ENCODE data around the gene METTL6. TPM values are rescaled to one million over a fixed set of nuclear protein-coding genes. Genes with fewer than 3 reads are reported as not detected.

The METTL6 gene
- total RNA-seq, 2 donors from 2014 or later = 12.5 to 14.8 TPM

DNA sequence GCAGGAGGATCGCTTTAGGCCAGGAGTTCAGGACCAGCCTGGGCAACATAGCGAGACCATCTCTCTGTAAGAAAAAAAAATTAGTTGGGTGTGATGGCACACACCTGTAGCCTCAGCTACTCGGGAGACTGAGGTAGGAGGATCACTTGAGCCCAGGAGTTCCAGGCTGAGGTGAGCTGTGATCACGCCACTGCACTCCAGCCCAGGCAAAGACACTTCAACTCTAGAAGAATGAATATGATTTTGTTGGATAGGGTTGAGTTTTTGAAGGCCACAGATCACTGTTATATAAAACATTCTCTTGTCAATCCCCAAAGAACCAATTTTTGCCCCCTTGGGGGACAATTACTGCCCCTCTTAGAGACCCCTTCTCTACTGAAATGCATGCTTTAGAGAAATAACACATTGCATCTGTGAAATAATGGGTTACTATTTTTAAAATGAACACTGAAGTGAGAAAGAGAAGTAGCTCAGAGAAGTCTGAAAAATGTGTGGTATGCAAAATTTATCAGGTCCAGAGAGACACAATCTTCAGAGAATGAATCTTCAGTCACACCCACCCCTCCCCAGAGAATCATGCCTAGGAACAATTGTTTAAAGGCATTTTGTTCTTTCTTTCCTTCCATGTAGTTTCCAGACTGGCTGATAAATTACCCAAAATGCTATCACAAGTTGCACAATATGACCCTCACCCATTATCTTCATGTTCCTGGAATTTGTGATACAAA is 42.7 kb downstream of the METTL6 start:
- H3K4me1 ChIP-seq (replicated peaks) = no peaks in the 10 kb centered on the region
- DNase-seq (ENCODE audit: low spot score) = no peak
- 79% methylated on average over 4 of the region's 4 CpGs for WGBS
- no peaks in the 10 kb centered on the region for H3K9me3 ChIP-seq
- TF ChIP-seq POLR2A (IDR thresholded peaks at IDR 0.05) (no peak), POLR2AphosphoS5 (IDR thresholded peaks at IDR 0.05) (no peak)
- TF ChIP-seq, protein P1, sequence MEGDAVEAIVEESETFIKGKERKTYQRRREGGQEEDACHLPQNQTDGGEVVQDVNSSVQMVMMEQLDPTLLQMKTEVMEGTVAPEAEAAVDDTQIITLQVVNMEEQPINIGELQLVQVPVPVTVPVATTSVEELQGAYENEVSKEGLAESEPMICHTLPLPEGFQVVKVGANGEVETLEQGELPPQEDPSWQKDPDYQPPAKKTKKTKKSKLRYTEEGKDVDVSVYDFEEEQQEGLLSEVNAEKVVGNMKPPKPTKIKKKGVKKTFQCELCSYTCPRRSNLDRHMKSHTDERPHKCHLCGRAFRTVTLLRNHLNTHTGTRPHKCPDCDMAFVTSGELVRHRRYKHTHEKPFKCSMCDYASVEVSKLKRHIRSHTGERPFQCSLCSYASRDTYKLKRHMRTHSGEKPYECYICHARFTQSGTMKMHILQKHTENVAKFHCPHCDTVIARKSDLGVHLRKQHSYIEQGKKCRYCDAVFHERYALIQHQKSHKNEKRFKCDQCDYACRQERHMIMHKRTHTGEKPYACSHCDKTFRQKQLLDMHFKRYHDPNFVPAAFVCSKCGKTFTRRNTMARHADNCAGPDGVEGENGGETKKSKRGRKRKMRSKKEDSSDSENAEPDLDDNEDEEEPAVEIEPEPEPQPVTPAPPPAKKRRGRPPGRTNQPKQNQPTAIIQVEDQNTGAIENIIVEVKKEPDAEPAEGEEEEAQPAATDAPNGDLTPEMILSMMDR (IDR thresholded peaks at IDR 0.05) = no peak
- H3K27me3 ChIP-seq (replicated peaks; ENCODE audit: insufficient read depth) = no peaks in the 10 kb centered on the region
- H3K4me3 ChIP-seq = no peak overlapping the region
- H3K27ac ChIP-seq = no peak overlapping the region
- intact Hi-C loops (cut with DNase I) = no loop called here
- no peaks in the 10 kb centered on the region for H3K36me3 ChIP-seq

DNA sequence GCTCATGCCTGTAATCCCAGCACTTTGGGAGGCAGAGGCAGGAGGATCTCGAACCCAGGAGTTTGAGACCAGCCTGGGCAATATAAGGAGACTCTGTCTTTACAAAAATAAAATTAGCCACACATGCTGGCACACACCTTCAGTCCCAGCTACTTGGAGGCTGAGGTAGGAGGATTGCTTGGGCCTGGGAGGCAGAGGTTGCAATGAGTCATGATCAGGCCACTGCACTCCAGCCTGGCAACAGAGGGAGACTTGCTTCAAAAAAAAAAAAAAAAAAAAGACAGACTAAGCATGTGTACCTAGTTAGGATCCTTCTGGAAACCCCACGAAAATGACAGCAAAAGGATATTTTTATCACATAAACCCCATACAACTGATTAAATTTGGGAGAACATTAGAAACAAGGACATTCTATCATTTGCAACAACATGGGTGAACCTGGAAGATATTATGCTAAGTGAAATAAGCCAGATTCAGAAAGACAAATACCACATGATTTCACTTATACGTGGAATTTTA is 44.9 kb downstream of the METTL6 start:
- H3K36me3 ChIP-seq = no peaks in the 10 kb centered on the region
- no peak overlapping the region for H3K4me3 ChIP-seq
- H3K27ac ChIP-seq = no peak overlapping the region
- H3K27me3 ChIP-seq (replicated peaks; ENCODE audit: insufficient read depth) = no peaks in the 10 kb centered on the region
- no peaks in the 10 kb centered on the region for H3K9me3 ChIP-seq
- TF ChIP-seq, protein P1 (IDR thresholded peaks at IDR 0.05) = no peak
- no peak for TF ChIP-seq POLR2A (IDR thresholded peaks at IDR 0.05)
- TF ChIP-seq POLR2AphosphoS5 (IDR thresholded peaks at IDR 0.05) = no peak
- intact Hi-C loops (cut with DNase I) = no loop called here
- H3K4me1 ChIP-seq (replicated peaks) = no peaks in the 10 kb centered on the region
- no peak for DNase-seq (ENCODE audit: low spot score)
- WGBS = 87% methylated on average over 3 of the region's 3 CpGs

DNA sequence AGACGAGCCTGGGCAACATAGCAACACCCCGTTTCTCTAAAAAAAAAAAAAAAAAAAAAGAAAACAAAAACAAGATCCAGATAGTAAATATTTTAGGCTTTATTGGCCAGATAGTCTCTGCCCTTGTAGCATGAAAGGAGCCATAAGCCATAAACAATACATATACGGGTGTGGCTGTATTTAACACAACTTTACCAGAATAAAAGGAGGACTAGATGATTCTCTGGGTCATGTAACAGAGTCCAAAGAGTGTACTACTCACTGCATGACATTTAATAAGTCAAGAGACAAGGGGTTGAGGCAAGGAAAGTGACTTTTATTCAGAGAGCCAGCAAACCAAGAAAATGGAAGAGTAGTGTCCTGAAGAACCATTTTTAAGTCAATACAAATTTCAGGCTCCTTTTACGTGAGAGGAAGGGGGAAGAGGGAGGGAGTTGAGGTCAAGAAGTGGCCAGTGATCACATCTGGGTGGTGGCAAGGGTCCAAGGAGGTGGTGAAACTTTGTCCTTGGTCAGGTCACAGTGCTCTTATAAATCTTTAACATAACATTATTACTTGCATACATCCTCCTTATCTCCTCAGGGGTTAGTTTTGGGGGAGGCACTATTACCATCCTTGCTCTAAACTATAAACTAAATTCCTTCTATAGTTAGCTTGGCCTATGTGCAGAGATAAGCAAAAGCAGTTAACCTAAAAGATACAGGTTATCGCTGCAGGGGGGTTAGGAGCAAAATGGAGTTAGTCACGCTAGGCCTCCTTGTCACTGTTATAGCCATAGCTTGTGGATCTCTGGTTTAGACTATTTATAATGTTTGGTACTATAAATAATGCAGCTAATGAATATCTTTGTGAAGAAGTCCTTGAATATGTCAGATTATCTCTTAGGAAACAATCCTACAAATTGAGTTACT is 46.1 kb downstream of the METTL6 start:
- H3K27me3 ChIP-seq (replicated peaks; ENCODE audit: insufficient read depth) = no peaks in the 10 kb centered on the region
- intact Hi-C loops (cut with DNase I) = no loop called here
- TF ChIP-seq, protein P1 (IDR thresholded peaks at IDR 0.05) = no peak
- no peak overlapping the region for H3K27ac ChIP-seq
- no peak overlapping the region for H3K4me3 ChIP-seq
- no peak for DNase-seq (ENCODE audit: low spot score)
- H3K4me1 ChIP-seq (replicated peaks) = no peaks in the 10 kb centered on the region
- H3K36me3 ChIP-seq = no peaks in the 10 kb centered on the region
- no peaks in the 10 kb centered on the region for H3K9me3 ChIP-seq
- 63% methylated on average over 6 of the region's 6 CpGs for WGBS

DNA sequence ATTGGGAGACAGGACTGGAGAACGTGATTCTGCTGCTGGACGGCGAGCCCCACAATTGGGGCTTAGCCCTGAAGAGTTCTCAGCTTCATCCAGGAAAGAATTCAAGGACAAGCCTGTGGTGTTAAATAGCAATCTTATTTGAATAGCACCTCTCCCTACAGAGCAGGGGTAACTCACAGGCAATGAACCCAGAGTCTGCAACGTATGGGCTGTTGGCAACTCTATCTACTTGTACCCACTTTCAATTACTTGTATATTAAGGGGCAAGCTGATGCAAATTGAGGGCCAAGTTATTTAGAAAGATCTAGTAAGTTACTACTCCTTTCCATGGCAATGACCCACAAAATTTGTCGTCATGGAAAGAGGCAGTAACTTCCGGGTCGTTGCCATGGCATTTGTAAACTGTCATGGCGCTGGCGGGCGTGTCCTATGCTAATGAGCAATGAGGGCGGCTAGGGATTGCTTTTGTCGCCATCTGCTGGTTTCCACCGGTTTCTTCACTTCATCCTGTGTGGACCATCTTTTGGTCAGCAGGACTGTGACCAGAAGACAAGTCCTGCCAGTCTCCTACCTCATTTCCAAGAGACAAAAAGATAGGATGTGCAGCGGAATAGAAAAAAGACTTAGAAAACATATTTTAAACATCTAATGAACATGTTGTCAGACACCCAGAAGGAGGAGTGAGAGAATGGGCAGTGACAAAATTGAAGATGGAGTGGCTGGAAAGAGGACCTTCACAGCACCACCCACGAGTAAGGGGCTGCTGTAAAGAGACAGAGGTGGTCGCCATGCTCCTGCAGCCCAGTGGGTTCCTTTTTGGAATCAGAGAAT is 49.2 kb downstream of the METTL6 start:
- H3K4me3 ChIP-seq = no peak overlapping the region
- peak; percentile 84 for DNase-seq (ENCODE audit: low spot score)
- intact Hi-C loops (cut with DNase I) = loop anchor here (1.0 to 5.0 kb wide), 3 partner anchors 46 to 176 kb away; partner anchors contain the start of gene SH3BP5
- 29% methylated on average over 16 of the region's 16 CpGs for WGBS
- no peaks in the 10 kb centered on the region for H3K27me3 ChIP-seq (replicated peaks; ENCODE audit: insufficient read depth)
- H3K4me1 ChIP-seq (replicated peaks) = no peaks in the 10 kb centered on the region
- no peaks in the 10 kb centered on the region for H3K9me3 ChIP-seq
- no peaks in the 10 kb centered on the region for H3K36me3 ChIP-seq
- TF ChIP-seq POLR2AphosphoS5 (IDR thresholded peaks at IDR 0.05) (peak; percentile 89), POLR2A (IDR thresholded peaks at IDR 0.05) (no peak)
- TF ChIP-seq, protein P1 (IDR thresholded peaks at IDR 0.05) = peak; percentile 82 to 96 (median 92)
- peak overlapping the region in 1 of 2 donors; percentile 32 for H3K27ac ChIP-seq
